HG02970 (cell line): Measurements from ENCODE around the gene CASK.

Experiments
- ATAC-seq: cut with Tn5 transposase; IDR thresholded peaks from one replicate; pipeline ENCODE4 v1.9.1; 2021; ENCODE audit warnings: mild to moderate bottlenecking, moderate library complexity, moderate number of reproducible peaks; ENCODE audit not compliant: unreplicated experiment, low FRiP score

The CASK gene

GRCh38 chrX:41912923-41913322, 10.4 kb downstream of the CASK start:
- ATAC-seq: no peak

DNA sequence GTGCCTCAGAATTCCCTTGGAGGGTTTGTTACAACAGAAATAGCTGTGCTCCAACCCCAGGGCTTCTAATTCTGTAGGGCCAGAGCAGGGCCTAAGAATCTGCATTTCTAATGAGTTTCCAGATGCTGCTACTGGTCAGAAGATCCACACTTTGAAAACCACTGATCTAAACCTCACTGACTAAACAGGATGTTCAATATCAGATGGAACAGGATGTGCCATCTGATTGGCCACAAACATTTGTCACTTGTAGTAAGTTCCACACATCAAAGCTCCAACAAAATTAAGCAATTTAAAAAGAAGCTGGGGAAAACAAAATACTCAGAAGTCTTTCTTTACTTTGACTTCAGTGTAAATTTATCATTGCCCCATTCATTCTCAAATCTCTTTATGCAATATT, 14.3 kb downstream of the CASK start:
- no peak for ATAC-seq

DNA sequence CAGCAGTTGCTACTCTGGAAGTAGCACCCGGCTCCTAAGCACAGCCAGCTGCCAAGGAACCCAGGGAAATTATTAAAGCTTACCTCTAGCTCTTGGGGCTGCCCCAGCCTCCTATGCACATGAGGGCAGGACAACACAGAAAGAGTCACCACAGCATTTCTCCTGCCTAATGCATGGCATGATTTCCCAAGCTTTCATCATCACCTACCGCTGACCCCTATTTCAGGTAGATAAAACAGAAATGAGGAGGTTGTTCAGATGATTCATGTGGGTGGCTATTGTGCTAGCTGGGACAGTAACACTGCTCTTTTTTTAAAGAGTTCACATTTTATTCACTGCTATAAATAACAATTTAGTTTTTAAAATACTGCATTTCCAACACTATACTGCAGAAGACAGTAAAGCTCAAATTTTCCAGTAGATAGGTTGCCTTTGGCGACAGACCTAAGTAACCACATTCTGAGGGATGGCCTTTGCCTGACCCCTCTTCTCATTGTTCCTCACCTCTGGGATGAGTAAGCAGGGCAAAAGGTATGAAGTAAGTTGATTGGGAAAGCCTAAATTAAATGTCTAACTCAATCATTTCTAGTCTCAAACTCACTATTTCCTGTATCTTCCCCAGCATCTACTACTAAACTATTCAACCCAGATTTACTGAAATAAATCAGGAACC, 16.7 kb downstream of the CASK start:
- no peak for ATAC-seq

GRCh38 chrX:41903544-41903943, 19.8 kb downstream of the CASK start:
- ATAC-seq: no peak

GRCh38 chrX:41900321-41900720, 23.0 kb downstream of the CASK start:
- no peak for ATAC-seq

GRCh38 chrX:41895826-41896225, 27.5 kb downstream of the CASK start:
- ATAC-seq: no peak

DNA sequence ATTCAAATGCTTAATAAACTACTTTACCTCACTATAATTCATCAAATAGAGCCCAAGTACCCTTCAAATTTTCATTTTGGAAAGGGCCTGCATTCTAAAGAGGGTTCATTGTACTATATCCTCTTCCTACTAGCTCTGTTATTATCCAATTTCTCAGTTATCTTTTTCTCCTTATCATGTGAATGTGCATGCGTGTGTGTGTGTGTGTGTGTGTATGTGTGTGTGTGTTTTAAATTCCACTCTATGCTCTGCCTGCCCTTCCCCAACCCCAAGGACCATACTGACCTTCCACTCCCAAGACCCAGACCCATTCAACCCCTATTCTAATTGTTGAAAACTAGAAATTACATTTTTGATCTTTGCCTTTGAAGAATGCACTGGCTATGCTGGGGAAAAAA, 33.3 kb downstream of the CASK start:
- ATAC-seq: no peak

DNA sequence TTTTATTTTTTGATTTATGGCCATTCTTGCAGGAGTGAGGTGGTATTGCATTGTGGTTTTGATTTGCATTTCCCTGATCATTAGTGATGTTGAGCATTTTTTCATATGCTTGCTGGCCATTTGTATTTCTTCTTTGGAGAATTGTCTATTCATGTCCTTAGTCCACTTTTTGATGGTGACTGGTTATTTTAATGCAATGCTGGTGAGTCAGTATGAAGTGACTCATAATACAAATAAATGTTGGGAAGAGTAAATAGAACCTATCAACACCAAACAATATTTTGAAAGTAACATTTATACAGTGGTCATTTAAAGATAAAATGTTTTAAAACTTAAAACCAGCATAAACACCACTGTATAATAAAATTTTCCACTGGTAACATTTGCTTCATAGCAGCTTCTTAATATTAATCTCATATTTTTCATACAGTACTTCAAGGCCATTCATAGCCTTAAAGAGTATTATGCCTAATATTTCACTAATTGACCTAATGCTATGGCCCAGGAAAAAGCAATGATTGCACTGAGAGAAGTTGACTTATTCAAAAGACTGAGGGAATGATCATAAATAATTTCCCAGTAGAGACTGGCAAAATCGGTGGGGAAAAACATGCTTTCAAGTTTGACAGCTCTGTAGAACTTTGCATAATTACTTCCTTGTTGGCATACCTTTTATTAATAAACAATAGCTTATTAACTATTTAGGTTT, 33.9 kb downstream of the CASK start:
- no peak for ATAC-seq

DNA sequence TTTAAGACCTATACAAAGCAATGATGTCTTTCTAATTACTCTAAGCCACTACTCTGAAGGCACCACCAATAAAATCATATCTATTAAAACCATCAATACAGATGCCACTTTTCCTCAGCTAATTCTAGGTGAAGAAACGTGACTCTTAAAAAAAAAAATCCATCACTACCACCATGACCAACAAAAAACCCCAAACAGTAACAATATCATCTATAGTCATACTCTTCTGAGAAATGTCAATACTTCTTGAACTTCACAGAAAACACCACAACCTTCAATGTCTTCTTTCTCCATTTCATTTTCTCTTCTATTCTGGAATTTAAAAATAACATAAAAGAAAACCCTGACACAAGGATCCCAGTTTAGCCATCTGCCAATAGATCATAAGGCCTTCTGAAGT, 35.7 kb downstream of the CASK start:
- ATAC-seq: no peak

GRCh38 chrX:41885724-41886123, 37.6 kb downstream of the CASK start:
- no peak for ATAC-seq

DNA sequence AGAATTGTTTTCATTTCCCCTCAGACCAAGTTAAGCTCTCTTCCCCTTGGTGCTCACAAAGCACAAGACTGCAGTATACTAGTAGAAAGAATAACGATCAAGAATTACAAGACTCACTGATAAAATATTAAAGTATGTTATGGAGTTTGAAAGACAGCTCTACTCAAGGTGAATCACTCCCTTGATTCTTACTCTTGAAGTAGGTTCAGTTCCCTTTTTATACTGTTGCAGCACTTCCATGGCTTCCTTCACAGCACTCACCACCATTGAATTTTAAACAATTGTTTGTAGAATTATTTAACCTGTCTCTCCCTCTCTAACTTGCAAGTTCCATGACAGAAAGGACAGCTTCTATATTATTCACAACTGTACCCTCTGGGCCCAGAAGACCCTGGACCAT, 42.2 kb downstream of the CASK start:
- ATAC-seq: no peak

GRCh38 chrX:41877167-41877566, 46.2 kb downstream of the CASK start:
- ATAC-seq: no peak

- ATAC-seq: no peak
These were observed 48.2 kb downstream of the CASK start for GRCh38 chrX:41875142-41875541.

- no peak for ATAC-seq
These were observed 52.6 kb downstream of the CASK start for GRCh38 chrX:41870719-41871151.

GRCh38 chrX:41868392-41868977, 54.9 kb downstream of the CASK start:
- ATAC-seq: no peak

DNA sequence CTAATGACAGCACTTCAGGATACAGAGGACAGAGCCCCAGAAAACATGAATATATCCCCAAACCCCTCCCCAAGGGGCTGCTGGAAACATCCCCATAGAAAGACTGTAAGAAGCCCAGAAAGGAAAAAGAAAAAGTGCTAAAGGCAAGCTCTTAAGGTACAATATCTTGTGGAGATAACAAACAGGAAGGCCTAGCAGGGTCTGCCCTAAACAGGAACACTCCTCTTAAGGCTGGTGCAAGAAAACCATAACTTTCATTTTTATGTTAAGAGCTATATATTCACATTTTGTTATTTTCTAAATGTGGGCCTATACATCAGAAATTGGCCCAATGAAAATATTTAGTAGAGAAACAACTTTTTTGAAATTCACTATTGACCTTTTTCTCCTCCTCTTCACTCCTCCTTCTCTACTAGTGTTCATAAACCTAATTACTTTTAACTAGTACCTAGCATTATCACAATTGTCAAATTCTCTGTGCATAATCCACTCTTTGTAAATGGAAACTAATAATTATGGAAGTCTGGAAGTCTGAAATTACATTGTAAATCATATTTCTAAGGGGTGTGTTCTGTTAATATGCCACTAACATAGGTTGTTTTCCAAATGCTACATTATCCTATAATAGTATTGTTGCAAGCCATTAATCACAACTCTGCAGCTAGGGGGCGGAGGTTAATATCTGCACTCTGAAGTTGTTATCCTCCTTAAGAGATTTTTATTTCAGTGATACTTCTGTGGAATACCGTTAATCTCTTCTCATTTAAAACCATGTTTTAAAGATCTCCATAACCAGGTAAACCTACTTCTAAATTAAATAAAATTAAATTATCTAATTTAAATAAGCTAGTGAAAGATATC, 59.8 kb downstream of the CASK start:
- no peak for ATAC-seq

DNA sequence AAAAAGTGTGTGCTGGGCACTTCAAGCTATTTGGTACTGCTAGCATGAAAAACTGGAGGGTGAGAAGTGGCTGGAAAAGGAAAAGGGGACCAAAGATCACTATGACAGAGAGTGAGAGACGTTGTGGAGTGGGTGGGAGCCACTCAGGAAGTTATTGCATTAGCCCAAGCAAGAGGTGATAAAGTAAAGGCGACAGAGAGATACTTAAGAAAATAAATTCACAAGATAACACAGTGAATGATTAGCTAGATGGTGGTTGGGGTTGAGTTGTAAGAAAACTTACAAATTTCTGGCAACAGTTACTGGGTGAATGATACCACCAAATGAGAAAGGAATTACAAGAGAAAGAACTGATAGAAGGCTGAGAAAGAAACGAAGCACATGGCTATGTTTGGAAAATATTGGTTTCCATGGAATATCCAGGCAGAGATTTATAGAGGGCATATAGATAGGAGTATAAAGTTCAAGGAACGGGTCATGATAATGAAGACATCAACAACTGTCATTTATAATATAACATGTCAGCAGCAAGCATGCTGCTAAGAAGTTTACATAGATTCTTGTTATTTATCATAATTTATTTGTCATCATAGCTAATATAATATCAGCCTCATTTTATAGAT, 60.7 kb downstream of the CASK start:
- no peak for ATAC-seq

GRCh38 chrX:41858161-41858775, 65.1 kb downstream of the CASK start:
- no peak for ATAC-seq

GRCh38 chrX:41857670-41858069, 65.7 kb downstream of the CASK start:
- no peak for ATAC-seq

- no peak for ATAC-seq
These were observed 76.6 kb downstream of the CASK start for GRCh38 chrX:41846714-41847113.
